GM12878 (cell line): ENCODE measurements around the gene UMPS. TPM values are rescaled to one million over a fixed set of nuclear protein-coding genes. Genes with fewer than 3 reads are reported as not detected.

ENCODE experiments used
- ATAC-seq: fragments of 200-7000 bp; cut with Tn5 transposase; 3 replicates; pipeline ENCODE4 v1.9.1; 2020; ENCODE audit warnings: mild to moderate bottlenecking, moderate library complexity
- BruUV-seq: library from RNA; stranded (reverse); fragments of 400-500 nt; replicated peaks from 2 replicates; lab custom pipeline; 2021; lab: Mats Ljungman, UMichigan
- CTCF ChIA-PET: fragments of 300-600 bp; sonication (Branson Sonifier 250); formaldehyde crosslinking; extraction: SDS; loops from one replicate; lab custom pipeline; 2021; ENCODE audit warnings: inconsistent platforms; lab: Yijun Ruan, JAX
- POLR2A ChIA-PET: fragments of 350-600 bp; formaldehyde crosslinking; extraction: SDS; loops from one replicate; lab custom pipeline; 2021; ENCODE audit warnings: inconsistent platforms; lab: Charles Lee
- RAD21 ChIA-PET: fragments of 300-600 bp; sonication (Branson Sonifier 250); formaldehyde crosslinking; loops from one replicate; lab custom pipeline; 2023; ENCODE audit warnings: antibody characterized with exemption; ENCODE audit not compliant: unreplicated experiment; lab: Charles Lee
- SMC1A ChIA-PET: fragments of 300-600 bp; sonication (Branson Sonifier 250); formaldehyde crosslinking; loops from one replicate; lab custom pipeline; 2023; ENCODE audit not compliant: unreplicated experiment, uncharacterized antibody; lab: Charles Lee
- DNase-seq: peaks from one replicate; pipeline ENCODE4 v3.0.0-alpha.2; 2011; ENCODE audit warnings: low read depth, low spot score
- FAIRE-seq: peaks from 3 replicates; lab custom pipeline; 2011; peaks lifted over from hg19 to GRCh38; lab: Jason Lieb, UNC
- H2AFZ ChIP-seq: 2 replicates; pipeline ENCODE4 v1.6.0; 2011; ENCODE audit warnings: low read depth, low read length, control low read depth; ENCODE audit not compliant: control insufficient read depth
- H3K27ac ChIP-seq: 2 replicates; pipeline ENCODE4 v1.5.1; 2011; ENCODE audit warnings: control low read depth; ENCODE audit not compliant: control insufficient read depth, insufficient read depth
- H3K27me3 ChIP-seq, 2 experiments: replicated peaks in 1 of 2; 2 replicates each; pipeline versions ENCODE4 v1.6.0 to v1.6.1; 2011; ENCODE audit warnings: low read length in 1 of 2; ENCODE audit not compliant: control insufficient read depth in 2 of 2, insufficient read depth in 2 of 2
- H3K36me3 ChIP-seq, 2 experiments: 2 replicates each; pipeline ENCODE4 v1.5.1; 2011; ENCODE audit warnings: low read length in 1 of 2; ENCODE audit not compliant: control insufficient read depth in 2 of 2, insufficient read depth in 2 of 2
- H3K4me1 ChIP-seq: 2 replicates; pipeline ENCODE4 v1.6.1; 2011; ENCODE audit warnings: mild to moderate bottlenecking, low read length, moderate library complexity, mixed read lengths; ENCODE audit not compliant: control insufficient read depth, insufficient read depth
- H3K4me2 ChIP-seq: 2 replicates; pipeline ENCODE4 v1.6.0; 2011; ENCODE audit warnings: control low read depth; ENCODE audit not compliant: control insufficient read depth, insufficient read depth
- H3K4me3 ChIP-seq: fragments of 200-600 bp; sonication (generic); 2 replicates; pipeline ENCODE4 v1.5.1; 2016
- H3K79me2 ChIP-seq: 2 replicates; pipeline ENCODE4 v1.6.0; 2011; ENCODE audit warnings: low read length; ENCODE audit not compliant: control insufficient read depth, insufficient read depth
- H3K9ac ChIP-seq: 2 replicates; pipeline ENCODE4 v1.8.0; 2011; ENCODE audit warnings: low read length, control low read depth, mixed read lengths; ENCODE audit not compliant: control insufficient read depth, insufficient read depth
- H3K9me3 ChIP-seq: replicated peaks from 3 replicates; pipeline ENCODE4 v1.5.1; 2011; ENCODE audit warnings: mild to moderate bottlenecking, low read length; ENCODE audit not compliant: control insufficient read depth, insufficient read depth
- H4K20me1 ChIP-seq: 2 replicates; pipeline ENCODE4 v1.6.0; 2011; ENCODE audit not compliant: control insufficient read depth, insufficient read depth
- CBFB ChIP-seq: IDR thresholded peaks from 2 replicates; pipeline ENCODE4 v1.6.1; 2016; ENCODE audit warnings: antibody characterized with exemption, low read depth
- MTA3 ChIP-seq: IDR thresholded peaks from 2 replicates; pipeline ENCODE4 v1.6.1; 2012; ENCODE audit warnings: low read length, inconsistent platforms, borderline replicate concordance
- MYC ChIP-seq: IDR thresholded peaks from 2 replicates; pipeline ENCODE4 v1.6.1; 2011; ENCODE audit warnings: mild to moderate bottlenecking, low read length, moderate library complexity, inconsistent platforms; ENCODE audit not compliant: insufficient read depth, insufficient replicate concordance, insufficient read length, severe bottlenecking
- NR2C2 ChIP-seq: IDR thresholded peaks from 2 replicates; pipeline ENCODE4 v1.6.1; 2011; ENCODE audit warnings: borderline replicate concordance, low read depth; ENCODE audit not compliant: control insufficient read depth, insufficient read length
- PAX8 ChIP-seq: fragments of 450-650 bp; IDR thresholded peaks from 2 replicates; pipeline ENCODE4 v1.6.1; 2017; ENCODE audit warnings: mild to moderate bottlenecking, moderate library complexity
- PML ChIP-seq: IDR thresholded peaks from 2 replicates; pipeline ENCODE4 v1.6.1; 2012; ENCODE audit warnings: low read length, inconsistent platforms
- SMARCA5 ChIP-seq: fragments of 450-650 bp; IDR thresholded peaks from 2 replicates; pipeline ENCODE4 v1.6.1; 2017; ENCODE audit warnings: mild to moderate bottlenecking
- STAT3 ChIP-seq: IDR thresholded peaks from 2 replicates; pipeline ENCODE4 v1.6.1; 2011; ENCODE audit warnings: low read depth, low read length, improper control_type of control experiment
- TARDBP ChIP-seq: IDR thresholded peaks from 2 replicates; pipeline ENCODE4 v1.6.1; 2016; ENCODE audit warnings: borderline replicate concordance
- WRNIP1 ChIP-seq: IDR thresholded peaks from 2 replicates; pipeline ENCODE4 v1.6.1; 2011; ENCODE audit warnings: low read depth, low read length, improper control_type of control experiment, borderline replicate concordance
- YY1 ChIP-seq: IDR thresholded peaks from 2 replicates; pipeline ENCODE4 v1.6.1; 2011; ENCODE audit warnings: low read depth, mild to moderate bottlenecking, low read length
- ZNF24 ChIP-seq: fragments of 450-650 bp; IDR thresholded peaks from 2 replicates; pipeline ENCODE4 v1.6.1; 2017; ENCODE audit warnings: antibody characterized with exemption, mild to moderate bottlenecking
- WGBS: methylation state at CpG from one replicate; pipeline ENCODE4 v1.1.6; 2016; ENCODE audit warnings: low lambda C conversion rate; ENCODE audit not compliant: insufficient replicate concordance, insufficient coverage; ENCODE audit errors: missing lambda C conversion rate; 5-methylcytosine and 5-hydroxymethylcytosine counted together
- in situ Hi-C: fragments of 300-500 bp; cut with MboI; formaldehyde crosslinking; loops from 9 replicates; pipeline ENCODE4 v1.14.3; 2018; ENCODE audit warnings: mixed read lengths
- intact Hi-C: fragments of 100-400 bp; cut with micrococcal nuclease; formaldehyde crosslinking; loops from one replicate; pipeline ENCODE4 v1.14.2; 2022; ENCODE audit not compliant: unreplicated experiment
- polyA plus RNA-seq, 11 experiments: library from polyadenylated mRNA; depleted of rRNA in 4 of 11; unstranded in 6 of 11; stranded (reverse) in 5 of 11; fragments of >200 nt; fragmentation: Nextera tagmentation in 4 of 11; fragmentation: Illumina TruSeq in 1 of 11; extraction: Ambion mirVana in 4 of 11; extraction: Trizol in 1 of 11; gene quantifications; 1 replicate in 1 of 11; 2 replicates in 10 of 11; pipeline versions ENCODE4 v1.2.1 to v1.2.3, GENCODE V29; 2011 to 2016; ENCODE audit warnings: inconsistent platforms in 2 of 11, missing spikeins in 2 of 11, low read depth in 1 of 11
- total RNA-seq, 4 experiments: library from RNA; depleted of rRNA in 3 of 4; stranded (reverse); fragments of >200 nt in 3 of 4; fragmentation: Illumina TruSeq in 1 of 4; extraction: Trizol in 1 of 4; gene quantifications; 2 replicates each; pipeline versions ENCODE4 v1.2.1 to v1.2.3, GENCODE V29; 2013 to 2021
- TF ChIP-seq, protein P1 (sequence below): IDR thresholded peaks from 2 replicates; pipeline ENCODE4 v1.6.1; 2011; ENCODE audit warnings: low read depth, low read length, improper control_type of control experiment, borderline replicate concordance
- TF ChIP-seq, protein P2 (sequence below): fragments of 450-650 bp; formaldehyde crosslinking; IDR thresholded peaks from 2 replicates; pipeline ENCODE4 v1.5.0; 2022; ENCODE audit warnings: mild to moderate bottlenecking, missing genetic modification characterization
- TF ChIP-seq, protein P3 (sequence below): IDR thresholded peaks from 2 replicates; pipeline ENCODE4 v1.6.1; 2011; ENCODE audit warnings: mild to moderate bottlenecking, low read depth, low read length, moderate library complexity; ENCODE audit not compliant: insufficient replicate concordance

Gene UMPS
- total and polyA plus RNA-seq, 10 of the 15 experiments (the other 5 are each of a cell fraction or from before 2014, with no cell fraction given): 30.6 to 82.8 (median 49.5) TPM

DNA sequence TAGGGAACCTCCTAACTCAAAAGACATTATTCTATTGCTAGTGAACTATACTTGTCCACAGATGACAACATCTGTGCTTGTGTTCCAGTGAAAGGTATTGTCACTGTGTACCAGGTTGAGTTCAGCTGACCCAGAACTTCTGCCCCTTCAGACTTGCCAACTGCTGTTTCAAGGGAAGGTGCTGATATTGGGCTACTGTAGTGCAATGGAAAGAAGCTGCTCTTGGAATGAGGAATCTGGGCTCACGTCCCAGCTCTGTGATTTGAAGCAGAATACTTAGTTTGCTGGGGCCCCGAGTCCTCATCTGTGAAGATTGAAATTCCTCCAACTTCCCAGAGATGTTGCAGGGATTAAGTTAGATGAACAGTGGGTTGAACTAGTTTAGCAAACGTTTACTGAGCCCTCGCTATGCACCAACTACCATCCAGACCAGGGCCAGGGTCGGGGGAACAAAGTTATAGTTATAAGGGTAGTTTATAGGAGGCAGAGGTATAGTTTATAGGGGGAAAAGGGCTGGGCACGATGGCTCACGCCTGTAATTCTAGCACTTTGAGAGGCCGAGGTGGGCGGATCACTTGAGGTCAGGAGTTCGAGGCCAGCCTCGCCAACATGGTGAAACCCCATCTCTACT is 15.9 kb upstream of the UMPS start (continued):
- TF ChIP-seq PAX8 (no peak), WRNIP1 (no peak), YY1 (no peak), MYC (no peak), PML (no peak)
- TF ChIP-seq, protein P1, sequence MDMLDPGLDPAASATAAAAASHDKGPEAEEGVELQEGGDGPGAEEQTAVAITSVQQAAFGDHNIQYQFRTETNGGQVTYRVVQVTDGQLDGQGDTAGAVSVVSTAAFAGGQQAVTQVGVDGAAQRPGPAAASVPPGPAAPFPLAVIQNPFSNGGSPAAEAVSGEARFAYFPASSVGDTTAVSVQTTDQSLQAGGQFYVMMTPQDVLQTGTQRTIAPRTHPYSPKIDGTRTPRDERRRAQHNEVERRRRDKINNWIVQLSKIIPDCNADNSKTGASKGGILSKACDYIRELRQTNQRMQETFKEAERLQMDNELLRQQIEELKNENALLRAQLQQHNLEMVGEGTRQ: no peak

DNA sequence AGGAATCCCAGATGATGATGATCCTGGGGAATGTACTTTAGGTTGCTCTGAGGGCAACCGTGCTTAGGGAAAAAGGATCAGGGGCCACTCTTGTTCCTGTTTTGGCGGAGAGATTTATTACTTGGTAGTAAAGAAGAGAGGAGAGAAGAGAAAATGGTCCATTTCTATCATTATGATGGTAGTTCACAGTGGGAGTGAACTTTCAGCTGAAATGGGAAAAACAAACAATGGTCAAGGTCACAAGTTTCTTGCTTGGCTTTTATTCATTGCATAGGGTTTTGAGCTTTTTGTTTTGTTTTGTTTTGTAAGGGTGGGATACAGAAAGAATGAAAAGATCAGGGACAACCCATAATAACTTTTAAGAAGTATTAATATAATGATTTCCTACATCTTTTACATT is 7.7 kb upstream of the UMPS start:
- CTCF ChIA-PET: interaction anchor here (0.6 to 1.5 kb wide), 7 partner anchors 9 to 162 kb away, joined by 3 to 4 read pairs (median 3); no protein-coding TSS in a partner anchor
- Histone ChIP-seq H3K9ac (no peak overlapping the region), H4K20me1 (no peaks in the 10 kb centered on the region), H3K27ac (no peak overlapping the region), H3K36me3 (no peaks in the 10 kb centered on the region), H3K27me3 (peaks cover 3 to 5% of the 10 kb centered on the region in 2 experiments), H2AFZ (no peak overlapping the region), H3K9me3 (no peaks in the 10 kb centered on the region), H3K4me3 (no peak overlapping the region), H3K4me1 (no peaks in the 10 kb centered on the region), H3K79me2 (no peaks in the 10 kb centered on the region), H3K4me2 (no peak overlapping the region)
- DNase-seq (no peak), ATAC-seq (no peak), FAIRE-seq (no peak)
- no peak for TF ChIP-seq CBFB
- no peak for TF ChIP-seq TARDBP
- no peak for TF ChIP-seq NR2C2
- TF ChIP-seq MTA3: no peak
- TF ChIP-seq STAT3: no peak
- TF ChIP-seq SMARCA5: no peak
- TF ChIP-seq, protein P2, sequence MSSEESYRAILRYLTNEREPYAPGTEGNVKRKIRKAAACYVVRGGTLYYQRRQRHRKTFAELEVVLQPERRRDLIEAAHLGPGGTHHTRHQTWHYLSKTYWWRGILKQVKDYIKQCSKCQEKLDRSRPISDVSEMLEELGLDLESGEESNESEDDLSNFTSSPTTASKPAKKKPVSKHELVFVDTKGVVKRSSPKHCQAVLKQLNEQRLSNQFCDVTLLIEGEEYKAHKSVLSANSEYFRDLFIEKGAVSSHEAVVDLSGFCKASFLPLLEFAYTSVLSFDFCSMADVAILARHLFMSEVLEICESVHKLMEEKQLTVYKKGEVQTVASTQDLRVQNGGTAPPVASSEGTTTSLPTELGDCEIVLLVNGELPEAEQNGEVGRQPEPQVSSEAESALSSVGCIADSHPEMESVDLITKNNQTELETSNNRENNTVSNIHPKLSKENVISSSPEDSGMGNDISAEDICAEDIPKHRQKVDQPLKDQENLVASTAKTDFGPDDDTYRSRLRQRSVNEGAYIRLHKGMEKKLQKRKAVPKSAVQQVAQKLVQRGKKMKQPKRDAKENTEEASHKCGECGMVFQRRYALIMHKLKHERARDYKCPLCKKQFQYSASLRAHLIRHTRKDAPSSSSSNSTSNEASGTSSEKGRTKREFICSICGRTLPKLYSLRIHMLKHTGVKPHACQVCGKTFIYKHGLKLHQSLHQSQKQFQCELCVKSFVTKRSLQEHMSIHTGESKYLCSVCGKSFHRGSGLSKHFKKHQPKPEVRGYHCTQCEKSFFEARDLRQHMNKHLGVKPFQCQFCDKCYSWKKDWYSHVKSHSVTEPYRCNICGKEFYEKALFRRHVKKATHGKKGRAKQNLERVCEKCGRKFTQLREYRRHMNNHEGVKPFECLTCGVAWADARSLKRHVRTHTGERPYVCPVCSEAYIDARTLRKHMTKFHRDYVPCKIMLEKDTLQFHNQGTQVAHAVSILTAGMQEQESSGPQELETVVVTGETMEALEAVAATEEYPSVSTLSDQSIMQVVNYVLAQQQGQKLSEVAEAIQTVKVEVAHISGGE: no peak
- TF ChIP-seq MYC: no peak
- TF ChIP-seq, protein P3, sequence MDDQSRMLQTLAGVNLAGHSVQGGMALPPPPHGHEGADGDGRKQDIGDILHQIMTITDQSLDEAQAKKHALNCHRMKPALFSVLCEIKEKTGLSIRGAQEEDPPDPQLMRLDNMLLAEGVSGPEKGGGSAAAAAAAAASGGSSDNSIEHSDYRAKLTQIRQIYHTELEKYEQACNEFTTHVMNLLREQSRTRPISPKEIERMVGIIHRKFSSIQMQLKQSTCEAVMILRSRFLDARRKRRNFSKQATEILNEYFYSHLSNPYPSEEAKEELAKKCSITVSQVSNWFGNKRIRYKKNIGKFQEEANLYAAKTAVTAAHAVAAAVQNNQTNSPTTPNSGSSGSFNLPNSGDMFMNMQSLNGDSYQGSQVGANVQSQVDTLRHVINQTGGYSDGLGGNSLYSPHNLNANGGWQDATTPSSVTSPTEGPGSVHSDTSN: no peak
- no peak for TF ChIP-seq ZNF24
- POLR2A ChIA-PET: no interaction called here
- RAD21 ChIA-PET: no interaction called here
- SMC1A ChIA-PET: interaction anchor here (1.0 to 1.3 kb wide), 4 partner anchors 12 to 34 kb away, joined by 3 to 5 read pairs (median 4); no protein-coding TSS in a partner anchor
- 0% methylated on average over 2 of the region's 2 CpGs for WGBS
- in situ Hi-C loops (no loop called here), intact Hi-C loops (no loop called here)
- BruUV-seq: no TSS peak
